NB4 (cell line): Measurements from ENCODE around the gene MRPL50.

Source experiments
- CTCF ChIP-seq: IDR thresholded peaks from one replicate; pipeline ENCODE4 v1.5.1; 2012; ENCODE audit warnings: low read depth, low read length
- MAX ChIP-seq: IDR thresholded peaks from 2 replicates; pipeline ENCODE4 v1.6.1; 2011; ENCODE audit warnings: low read depth, low read length
- MYC ChIP-seq: IDR thresholded peaks from 2 replicates; pipeline ENCODE4 v1.6.1; 2011; ENCODE audit warnings: low read depth, low read length
- POLR2A ChIP-seq: IDR thresholded peaks from 2 replicates; pipeline ENCODE4 v1.6.1; 2011; ENCODE audit warnings: mild to moderate bottlenecking; ENCODE audit not compliant: insufficient read length; ENCODE audit errors: extremely low read depth

- TF ChIP-seq CTCF (no peak), MAX (no peak), POLR2A (no peak), MYC (no peak)
These were observed 21.4 kb upstream of the MRPL50 start for GRCh38 chr9:101419863-101420262.
